ENCODE data around the gene C1QTNF8. TPM values are rescaled to one million over a fixed set of nuclear protein-coding genes. Genes with fewer than 3 reads are reported as not detected.

Gene C1QTNF8
- total RNA-seq, 1 donor from 2014 or later, result not detected

GRCh38 chr16:1073262-1073558 lies 22.8 kb downstream of the C1QTNF8 start:
- Histone ChIP-seq H3K36me3 (ENCODE audit: control insufficient read depth, insufficient read depth, low read length) (no peaks in the 10 kb centered on the region), H3K27me3 (ENCODE audit: control insufficient read depth, insufficient read depth, low read length) (peaks cover 2% of the 10 kb centered on the region), H3K4me3 (ENCODE audit: low read depth, low read length) (no peak overlapping the region)
- FAIRE-seq, result no peak
- DNase-seq (ENCODE audit: low read depth), result no peak
- TF ChIP-seq, protein P1, sequence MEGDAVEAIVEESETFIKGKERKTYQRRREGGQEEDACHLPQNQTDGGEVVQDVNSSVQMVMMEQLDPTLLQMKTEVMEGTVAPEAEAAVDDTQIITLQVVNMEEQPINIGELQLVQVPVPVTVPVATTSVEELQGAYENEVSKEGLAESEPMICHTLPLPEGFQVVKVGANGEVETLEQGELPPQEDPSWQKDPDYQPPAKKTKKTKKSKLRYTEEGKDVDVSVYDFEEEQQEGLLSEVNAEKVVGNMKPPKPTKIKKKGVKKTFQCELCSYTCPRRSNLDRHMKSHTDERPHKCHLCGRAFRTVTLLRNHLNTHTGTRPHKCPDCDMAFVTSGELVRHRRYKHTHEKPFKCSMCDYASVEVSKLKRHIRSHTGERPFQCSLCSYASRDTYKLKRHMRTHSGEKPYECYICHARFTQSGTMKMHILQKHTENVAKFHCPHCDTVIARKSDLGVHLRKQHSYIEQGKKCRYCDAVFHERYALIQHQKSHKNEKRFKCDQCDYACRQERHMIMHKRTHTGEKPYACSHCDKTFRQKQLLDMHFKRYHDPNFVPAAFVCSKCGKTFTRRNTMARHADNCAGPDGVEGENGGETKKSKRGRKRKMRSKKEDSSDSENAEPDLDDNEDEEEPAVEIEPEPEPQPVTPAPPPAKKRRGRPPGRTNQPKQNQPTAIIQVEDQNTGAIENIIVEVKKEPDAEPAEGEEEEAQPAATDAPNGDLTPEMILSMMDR (IDR thresholded peaks at IDR 0.05; ENCODE audit: insufficient read depth, low read length, severe bottlenecking), result no peak

DNA sequence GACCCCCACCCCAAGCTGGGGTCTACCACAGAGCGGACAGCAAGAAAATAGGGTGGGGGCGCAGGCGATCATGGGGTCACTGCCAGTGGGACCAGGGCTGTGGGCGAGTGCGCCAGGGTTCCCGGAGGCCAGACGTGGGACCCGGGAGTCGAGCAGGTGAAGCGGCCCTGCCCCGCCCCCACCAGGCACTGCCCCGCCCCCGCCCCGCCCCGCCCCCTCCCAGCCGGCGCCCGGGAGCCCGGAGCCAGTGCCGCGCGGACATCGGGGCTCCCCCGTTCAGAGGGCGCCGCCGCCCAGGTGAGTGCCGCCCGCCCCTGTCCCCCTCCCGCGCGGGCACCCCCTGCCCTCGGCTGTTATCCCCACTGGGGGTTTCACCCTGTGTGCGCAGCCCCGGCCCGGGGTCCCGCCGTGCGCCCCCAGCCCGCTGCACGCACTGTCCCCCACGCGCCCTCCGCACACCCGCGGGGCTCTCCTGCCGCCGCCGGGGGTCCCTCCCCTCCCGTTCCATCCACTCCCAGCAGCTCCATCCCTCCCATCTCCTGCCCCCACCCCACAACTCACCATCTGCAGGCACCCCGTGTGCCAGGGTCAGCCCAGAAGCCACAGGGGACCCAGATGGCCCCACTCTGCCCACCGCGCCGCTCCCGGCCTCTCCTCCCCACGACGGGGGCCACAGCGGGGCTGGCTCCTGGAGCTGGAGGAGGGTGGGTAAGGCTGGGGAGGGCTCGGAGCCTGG lies 23.4 kb downstream of the C1QTNF8 start, which contains the start of gene SSTR5:
SSTR5 (plus strand) TSS at position 222 of the 736 bp plus-strand sequence. CDS start 6,122 bp downstream, outside the sequence.
- DNase-seq (ENCODE audit: low read depth) (no peak), FAIRE-seq (no peak)
- H3K27me3 ChIP-seq (ENCODE audit: control insufficient read depth, insufficient read depth, low read length), result peaks cover 2% of the 10 kb centered on the region
- no peaks in the 10 kb centered on the region for H3K36me3 ChIP-seq (ENCODE audit: control insufficient read depth, insufficient read depth, low read length)
- TF ChIP-seq, protein P1 (IDR thresholded peaks at IDR 0.05; ENCODE audit: insufficient read depth, low read length, severe bottlenecking), result no peak
- H3K4me3 ChIP-seq (ENCODE audit: low read depth, low read length), result no peak within 1 kb of the TSS

- Histone ChIP-seq H3K4me3 (ENCODE audit: low read depth, low read length) (no peak overlapping the region), H3K36me3 (ENCODE audit: control insufficient read depth, insufficient read depth, low read length) (no peaks in the 10 kb centered on the region), H3K27me3 (ENCODE audit: control insufficient read depth, insufficient read depth, low read length) (peaks cover 2% of the 10 kb centered on the region)
- TF ChIP-seq, protein P1 (IDR thresholded peaks at IDR 0.05; ENCODE audit: insufficient read depth, low read length, severe bottlenecking), result no peak
- DNase-seq (ENCODE audit: low read depth), result no peak
- no peak for FAIRE-seq
These were observed 24.4 kb downstream of the C1QTNF8 start for GRCh38 chr16:1071561-1072225.

DNA sequence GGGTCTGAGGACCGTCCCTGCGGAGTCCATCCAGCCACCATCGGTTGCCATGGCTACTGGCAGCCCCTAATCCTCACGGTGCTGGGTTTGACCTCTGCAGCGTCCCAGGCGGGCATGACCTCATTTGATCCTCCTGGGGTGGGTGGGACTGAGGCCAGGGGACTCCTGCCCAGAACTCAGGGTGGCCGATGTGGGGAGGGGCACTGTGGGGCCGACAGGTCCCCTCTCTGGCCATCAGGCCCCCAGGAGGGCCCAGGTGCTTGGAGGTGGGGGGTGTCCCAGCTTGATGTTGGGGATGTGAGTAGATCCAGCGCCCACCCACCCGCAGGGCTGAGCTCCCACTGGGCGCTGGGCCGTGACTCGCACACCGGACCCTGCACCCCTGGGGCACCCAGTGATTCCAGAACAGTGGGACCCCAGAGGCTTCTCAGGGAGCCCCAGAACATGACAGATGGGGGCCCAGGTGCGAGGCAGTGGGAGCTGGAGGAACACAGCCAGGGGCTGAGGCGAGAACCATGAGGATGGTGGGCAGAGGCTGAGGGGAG lies 25.1 kb downstream of the C1QTNF8 start:
- TF ChIP-seq, protein P1 (IDR thresholded peaks at IDR 0.05; ENCODE audit: insufficient read depth, low read length, severe bottlenecking), result no peak
- Histone ChIP-seq H3K36me3 (ENCODE audit: control insufficient read depth, insufficient read depth, low read length) (no peaks in the 10 kb centered on the region), H3K27me3 (ENCODE audit: control insufficient read depth, insufficient read depth, low read length) (peaks cover 2% of the 10 kb centered on the region), H3K4me3 (ENCODE audit: low read depth, low read length) (no peak overlapping the region)
- DNase-seq (ENCODE audit: low read depth), result no peak
- FAIRE-seq, result no peak

DNA sequence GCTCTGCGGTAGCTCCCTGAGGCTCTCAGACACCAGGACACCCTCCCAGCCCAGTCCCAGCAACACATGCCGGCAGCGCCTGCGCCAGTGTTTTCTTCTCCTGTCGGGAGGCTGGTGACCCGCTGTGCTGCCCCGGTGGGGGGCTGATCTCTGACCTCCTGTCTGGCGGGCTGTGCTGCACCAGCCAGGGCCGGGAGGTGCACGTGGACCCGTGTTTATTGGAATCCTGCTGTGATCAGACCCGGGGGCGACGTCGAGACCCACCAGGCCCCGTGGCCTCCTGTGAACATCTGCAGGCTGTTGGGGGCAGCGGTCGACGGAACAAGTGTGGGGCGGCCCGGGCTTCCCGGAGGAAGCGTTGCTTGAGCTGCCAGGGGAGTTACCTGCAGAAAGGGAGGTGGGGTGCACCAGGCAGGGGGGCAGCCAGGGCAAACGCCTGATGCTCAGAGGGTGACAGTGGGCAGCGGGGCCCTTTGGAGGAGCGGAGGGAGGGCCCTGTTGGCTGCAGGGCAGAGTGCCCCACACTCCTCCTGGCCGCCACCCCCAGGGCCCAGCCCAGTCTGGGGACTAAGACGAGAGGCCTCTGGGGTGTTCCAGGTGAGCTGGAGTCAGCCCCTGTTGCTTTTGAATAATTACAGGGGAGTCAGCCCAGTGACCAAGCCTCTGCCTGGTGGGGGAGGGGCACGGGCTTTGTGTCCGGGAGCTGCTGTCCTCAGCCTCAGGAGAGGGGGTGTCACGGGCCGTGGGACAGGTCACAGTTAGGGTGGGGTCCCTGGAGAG lies 25.8 kb downstream of the C1QTNF8 start:
- DNase-seq (ENCODE audit: low read depth), result no peak
- TF ChIP-seq, protein P1 (IDR thresholded peaks at IDR 0.05; ENCODE audit: insufficient read depth, low read length, severe bottlenecking), result no peak
- FAIRE-seq, result no peak
- H3K36me3 ChIP-seq (ENCODE audit: control insufficient read depth, insufficient read depth, low read length), result no peaks in the 10 kb centered on the region
- H3K4me3 ChIP-seq (ENCODE audit: low read depth, low read length), result no peak overlapping the region
- H3K27me3 ChIP-seq (ENCODE audit: control insufficient read depth, insufficient read depth, low read length), result peaks cover 2% of the 10 kb centered on the region
